Measurements from ENCODE around the gene MAPKBP1.

MAPKBP1 gene

DNA sequence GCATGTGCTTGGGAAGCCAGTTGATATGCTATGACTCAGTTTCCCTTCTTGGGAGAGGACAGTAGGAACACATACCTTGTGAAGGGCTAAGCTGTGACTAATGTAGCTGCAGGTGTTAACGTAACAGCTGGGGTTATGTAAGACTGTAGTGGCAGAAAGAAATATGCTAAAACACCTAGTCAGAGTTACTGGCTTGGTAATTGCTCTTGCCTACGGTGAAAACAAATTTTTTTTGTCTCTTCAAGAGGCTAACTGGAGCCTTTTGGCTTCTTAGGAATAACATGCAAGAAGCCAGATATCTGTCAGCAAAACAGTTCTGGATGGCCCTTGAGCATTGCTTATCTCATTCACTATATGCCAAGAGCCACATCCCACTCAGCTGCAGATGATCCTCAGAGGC is 1.4 kb downstream of the MAPKBP1 start:
- peaks cover 4% of the 10 kb centered on the region for H3K4me1 ChIP-seq (ENCODE audit: insufficient read depth, insufficient read length)
- no peak for TF ChIP-seq SUZ12 (IDR thresholded peaks at IDR 0.05; ENCODE audit: extremely low read depth, insufficient read depth, insufficient read length)
- no peak overlapping the region for H3K9ac ChIP-seq (ENCODE audit: insufficient read length, low read depth)
- H3K27me3 ChIP-seq (ENCODE audit: insufficient read depth, insufficient read length) = no peaks in the 10 kb centered on the region
- H3K4me3 ChIP-seq (ENCODE audit: insufficient read length, low read depth) = peak overlapping the region; percentile 61
- no peaks in the 10 kb centered on the region for H3K36me3 ChIP-seq (ENCODE audit: insufficient read depth, insufficient read length, low read length)
- no peaks in the 10 kb centered on the region for H3K9me3 ChIP-seq (ENCODE audit: insufficient read depth, low read length)
- DNase-seq (ENCODE audit: low read depth, low spot score) = no peak

DNA sequence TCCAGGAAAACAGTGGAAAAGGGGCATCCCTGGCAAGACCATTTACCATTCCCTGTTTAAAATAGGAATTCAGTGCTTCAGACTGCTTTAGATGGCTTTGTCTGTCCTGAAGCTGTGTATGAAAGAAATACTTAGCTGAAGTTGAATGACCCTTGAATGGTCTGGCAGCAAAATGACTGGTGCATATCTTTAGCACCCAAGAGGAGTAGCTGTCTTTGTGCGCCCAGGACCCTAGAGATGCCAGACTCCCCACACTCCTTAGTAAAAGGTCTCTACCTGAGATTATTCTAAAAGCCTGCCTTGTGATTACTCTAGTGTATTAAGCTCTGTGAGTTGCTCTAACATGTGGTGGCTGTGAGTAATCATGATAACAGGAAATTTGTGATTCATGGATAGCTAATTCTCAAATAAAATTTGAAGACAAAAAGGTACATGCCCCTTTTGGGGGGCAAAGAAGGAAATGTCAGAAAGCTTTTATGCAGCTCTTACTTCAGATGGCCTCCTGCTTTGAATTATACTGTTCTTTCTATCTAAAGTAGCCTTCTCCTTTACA is 3.2 kb downstream of the MAPKBP1 start:
- Histone ChIP-seq H3K9ac (ENCODE audit: insufficient read length, low read depth) (no peak overlapping the region), H3K36me3 (ENCODE audit: insufficient read depth, insufficient read length, low read length) (no peaks in the 10 kb centered on the region), H3K4me3 (ENCODE audit: insufficient read length, low read depth) (no peak overlapping the region), H3K9me3 (ENCODE audit: insufficient read depth, low read length) (no peaks in the 10 kb centered on the region), H3K4me1 (ENCODE audit: insufficient read depth, insufficient read length) (peaks cover 4% of the 10 kb centered on the region), H3K27me3 (ENCODE audit: insufficient read depth, insufficient read length) (no peaks in the 10 kb centered on the region)
- no peak for DNase-seq (ENCODE audit: low read depth, low spot score)
- TF ChIP-seq YY1 (IDR thresholded peaks at IDR 0.05; ENCODE audit: insufficient read depth, insufficient read length) (no peak), ZNF274 (IDR thresholded peaks at IDR 0.05; ENCODE audit: low read depth, low read length) (no peak), SUZ12 (IDR thresholded peaks at IDR 0.05; ENCODE audit: extremely low read depth, insufficient read depth, insufficient read length) (no peak)

DNA sequence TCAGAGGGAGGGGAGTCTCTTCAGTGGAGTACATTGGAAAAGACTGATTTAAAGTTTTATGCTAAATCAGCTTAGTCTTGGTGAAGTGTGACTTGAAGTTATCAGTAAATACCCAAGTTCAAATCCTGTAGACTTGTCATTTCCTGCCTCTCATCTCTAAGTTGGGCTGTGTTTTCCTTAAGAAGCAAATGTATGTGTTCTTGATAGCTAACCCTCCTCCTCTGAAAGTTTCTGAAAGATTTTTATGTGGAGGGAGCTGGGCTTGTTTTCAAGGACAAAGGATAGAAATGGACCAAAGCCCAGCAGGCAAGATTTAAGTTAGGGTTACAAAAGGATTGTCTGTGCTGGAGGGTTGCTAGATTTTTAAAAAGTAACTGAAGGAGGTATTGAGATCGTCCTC is 4.2 kb downstream of the MAPKBP1 start:
- no peak for DNase-seq (ENCODE audit: low read depth, low spot score)
- H3K4me1 ChIP-seq (ENCODE audit: insufficient read depth, insufficient read length) = peaks cover 4% of the 10 kb centered on the region

DNA sequence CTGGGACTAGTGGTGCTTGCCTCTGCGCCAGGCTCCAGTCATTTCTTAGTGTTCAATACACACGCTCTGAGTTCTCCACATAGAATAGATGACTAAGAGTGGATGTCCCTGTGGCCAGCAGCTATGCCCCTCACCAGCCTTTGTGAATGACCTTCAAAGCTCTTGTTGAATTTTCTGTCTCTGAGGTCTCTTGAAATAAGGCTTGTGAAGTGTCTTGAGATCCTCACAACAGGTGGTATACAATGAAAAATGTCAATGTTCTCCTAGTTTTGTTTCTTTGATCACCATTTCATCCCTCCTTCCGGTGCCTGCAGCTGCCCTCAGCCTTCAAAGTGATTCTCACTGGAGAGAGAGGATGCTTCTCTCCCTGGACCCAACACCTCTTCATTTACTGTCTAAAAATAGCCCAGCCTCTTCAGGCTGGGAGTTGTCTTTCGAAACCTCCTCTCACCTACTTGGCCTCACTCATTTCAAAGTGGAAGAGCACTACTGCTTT is 5.4 kb downstream of the MAPKBP1 start:
- H3K36me3 ChIP-seq (ENCODE audit: insufficient read depth, insufficient read length, low read length) = no peaks in the 10 kb centered on the region
- H3K27me3 ChIP-seq (ENCODE audit: insufficient read depth, insufficient read length) = no peaks in the 10 kb centered on the region
- H3K9ac ChIP-seq (ENCODE audit: insufficient read length, low read depth) = no peak overlapping the region
- no peak for DNase-seq (ENCODE audit: low read depth, low spot score)
- no peak for TF ChIP-seq ZNF274 (IDR thresholded peaks at IDR 0.05; ENCODE audit: low read depth, low read length)
- H3K4me1 ChIP-seq (ENCODE audit: insufficient read depth, insufficient read length) = peaks cover 4% of the 10 kb centered on the region
- no peak overlapping the region for H3K4me3 ChIP-seq (ENCODE audit: insufficient read length, low read depth)
- no peaks in the 10 kb centered on the region for H3K9me3 ChIP-seq (ENCODE audit: insufficient read depth, low read length)

More for the DNA sequence above, 4.2 kb downstream of the MAPKBP1 start:
- H3K9ac ChIP-seq (ENCODE audit: insufficient read length, low read depth) = no peak overlapping the region
- H3K4me3 ChIP-seq (ENCODE audit: insufficient read length, low read depth) = no peak overlapping the region
- H3K27me3 ChIP-seq (ENCODE audit: insufficient read depth, insufficient read length) = no peaks in the 10 kb centered on the region
- TF ChIP-seq YY1 (IDR thresholded peaks at IDR 0.05; ENCODE audit: insufficient read depth, insufficient read length) (no peak), ZNF274 (IDR thresholded peaks at IDR 0.05; ENCODE audit: low read depth, low read length) (no peak)
- no peaks in the 10 kb centered on the region for H3K9me3 ChIP-seq (ENCODE audit: insufficient read depth, low read length)
- H3K36me3 ChIP-seq (ENCODE audit: insufficient read depth, insufficient read length, low read length) = no peaks in the 10 kb centered on the region

DNA sequence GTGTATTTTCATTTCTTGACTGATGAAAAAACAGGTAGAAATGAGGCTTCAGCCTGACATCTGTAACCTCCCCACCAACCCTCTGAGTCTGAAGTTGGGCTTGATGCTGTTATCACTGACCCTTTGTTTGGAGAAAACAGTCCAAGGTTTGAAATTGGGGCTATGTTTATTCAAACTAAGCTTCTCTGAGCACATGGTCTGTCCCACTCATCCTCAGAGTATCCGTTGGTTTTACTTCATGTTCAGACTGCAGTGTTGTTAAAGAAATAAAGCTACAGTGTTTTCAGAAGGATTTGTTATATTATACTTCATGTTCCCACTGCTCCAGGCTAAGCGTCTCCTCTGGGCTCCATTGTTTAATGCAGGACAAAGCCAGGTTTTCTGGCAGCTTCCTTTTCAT is 6.0 kb downstream of the MAPKBP1 start:
- no peaks in the 10 kb centered on the region for H3K27me3 ChIP-seq (ENCODE audit: insufficient read depth, insufficient read length)
- TF ChIP-seq YY1 (IDR thresholded peaks at IDR 0.05; ENCODE audit: insufficient read depth, insufficient read length) (no peak), ZNF274 (IDR thresholded peaks at IDR 0.05; ENCODE audit: low read depth, low read length) (no peak), SUZ12 (IDR thresholded peaks at IDR 0.05; ENCODE audit: extremely low read depth, insufficient read depth, insufficient read length) (no peak)
- H3K4me3 ChIP-seq (ENCODE audit: insufficient read length, low read depth) = no peak overlapping the region
- H3K4me1 ChIP-seq (ENCODE audit: insufficient read depth, insufficient read length) = peaks cover 4% of the 10 kb centered on the region
- H3K9ac ChIP-seq (ENCODE audit: insufficient read length, low read depth) = no peak overlapping the region
- H3K9me3 ChIP-seq (ENCODE audit: insufficient read depth, low read length) = no peaks in the 10 kb centered on the region
- no peak for DNase-seq (ENCODE audit: low read depth, low spot score)
- no peaks in the 10 kb centered on the region for H3K36me3 ChIP-seq (ENCODE audit: insufficient read depth, insufficient read length, low read length)

DNA sequence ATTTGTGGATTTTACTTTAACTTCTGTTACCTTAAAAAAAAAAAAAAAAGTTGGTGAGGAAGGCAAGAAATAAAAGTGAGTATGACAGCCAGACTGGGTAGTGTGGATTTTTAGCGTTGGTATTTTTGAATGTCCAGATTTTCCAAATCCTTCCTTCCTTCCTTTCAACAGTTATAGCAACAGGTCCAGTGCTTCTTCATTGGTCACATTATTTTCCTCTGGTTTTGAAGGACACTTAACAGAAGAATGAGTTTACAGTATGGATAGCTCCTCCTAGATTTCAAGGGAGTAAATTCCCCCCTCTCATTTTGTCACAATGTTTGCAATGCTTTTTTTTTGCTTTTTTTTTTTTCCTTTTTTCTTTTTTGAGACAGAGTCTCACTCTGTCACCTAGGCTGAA is 6.4 kb downstream of the MAPKBP1 start:
- no peaks in the 10 kb centered on the region for H3K36me3 ChIP-seq (ENCODE audit: insufficient read depth, insufficient read length, low read length)
- no peaks in the 10 kb centered on the region for H3K27me3 ChIP-seq (ENCODE audit: insufficient read depth, insufficient read length)
- no peak for DNase-seq (ENCODE audit: low read depth, low spot score)
- H3K4me1 ChIP-seq (ENCODE audit: insufficient read depth, insufficient read length) = peaks cover 4% of the 10 kb centered on the region
- TF ChIP-seq SUZ12 (IDR thresholded peaks at IDR 0.05; ENCODE audit: extremely low read depth, insufficient read depth, insufficient read length) (no peak), ZNF274 (IDR thresholded peaks at IDR 0.05; ENCODE audit: low read depth, low read length) (no peak), YY1 (IDR thresholded peaks at IDR 0.05; ENCODE audit: insufficient read depth, insufficient read length) (no peak)
- no peaks in the 10 kb centered on the region for H3K9me3 ChIP-seq (ENCODE audit: insufficient read depth, low read length)
- H3K4me3 ChIP-seq (ENCODE audit: insufficient read length, low read depth) = no peak overlapping the region
- H3K9ac ChIP-seq (ENCODE audit: insufficient read length, low read depth) = no peak overlapping the region

DNA sequence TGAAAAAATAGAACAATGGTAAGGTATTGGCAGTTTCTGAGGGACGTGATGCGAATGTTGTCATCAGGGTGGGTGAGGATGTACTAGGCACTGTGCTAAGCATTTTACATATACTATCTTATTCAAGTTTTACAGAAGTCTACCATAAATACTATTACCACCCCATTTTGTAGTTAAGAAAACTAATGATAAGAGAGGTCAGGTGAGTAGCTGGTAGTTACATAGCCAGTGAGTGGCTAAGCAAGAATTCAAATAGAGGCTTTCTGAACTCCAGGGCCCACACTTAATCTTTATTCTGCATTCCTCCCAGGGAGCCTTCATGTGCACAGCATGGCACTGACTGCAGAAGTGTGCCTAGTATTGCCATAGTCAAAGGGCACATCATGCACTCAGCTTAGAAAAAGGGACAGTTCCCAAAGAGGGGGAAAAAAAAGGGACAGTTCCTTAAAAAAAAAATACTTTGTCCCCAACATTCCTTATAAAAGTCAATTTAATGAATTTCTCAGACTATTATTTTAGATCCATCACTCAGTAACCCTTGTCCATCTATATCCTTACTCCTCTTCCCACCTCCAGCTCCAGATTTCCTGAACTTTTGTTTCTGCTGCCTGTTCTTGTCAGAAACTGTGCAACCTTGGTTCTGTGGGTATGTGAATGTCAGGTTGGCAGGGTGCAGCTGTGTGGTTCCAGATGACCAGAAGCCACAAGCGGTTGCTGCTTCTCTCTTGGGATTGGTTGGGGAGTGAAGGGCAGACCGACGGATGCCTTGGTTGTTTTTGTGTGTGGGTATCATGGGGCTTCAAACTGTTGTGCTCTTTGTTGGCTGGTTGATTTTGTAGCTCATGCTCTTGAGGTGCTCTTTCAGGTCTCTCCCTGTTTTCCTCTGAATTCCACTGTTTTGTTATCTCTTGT is 8.3 kb downstream of the MAPKBP1 start:
- Histone ChIP-seq H3K9ac (ENCODE audit: insufficient read length, low read depth) (no peak overlapping the region), H3K36me3 (ENCODE audit: insufficient read depth, insufficient read length, low read length) (no peaks in the 10 kb centered on the region), H3K9me3 (ENCODE audit: insufficient read depth, low read length) (no peaks in the 10 kb centered on the region), H3K27me3 (ENCODE audit: insufficient read depth, insufficient read length) (no peaks in the 10 kb centered on the region), H3K4me3 (ENCODE audit: insufficient read length, low read depth) (no peak overlapping the region), H3K4me1 (ENCODE audit: insufficient read depth, insufficient read length) (peaks cover 4% of the 10 kb centered on the region)
- no peak for TF ChIP-seq ZNF274 (IDR thresholded peaks at IDR 0.05; ENCODE audit: low read depth, low read length)
- no peak for TF ChIP-seq YY1 (IDR thresholded peaks at IDR 0.05; ENCODE audit: insufficient read depth, insufficient read length)
- TF ChIP-seq SUZ12 (IDR thresholded peaks at IDR 0.05; ENCODE audit: extremely low read depth, insufficient read depth, insufficient read length) = no peak
- DNase-seq (ENCODE audit: low read depth, low spot score) = no peak

Data from NT2/D1 (cell line).